Mononuclear cell (primary cell): ENCODE results near the gene PIM1. TPM values are rescaled to one million over a fixed set of nuclear protein-coding genes. Genes with fewer than 3 reads are reported as not detected.

ENCODE experiments used
- H3K27me3 ChIP-seq: 2 replicates; pipeline ENCODE4 v1.6.0; 2011; ENCODE audit warnings: low read length, control low read depth; ENCODE audit not compliant: insufficient read depth
- H3K4me1 ChIP-seq: 2 replicates; pipeline ENCODE4 v1.5.1; 2011; ENCODE audit warnings: mild to moderate bottlenecking, low read length, control low read depth; ENCODE audit not compliant: insufficient read depth
- H3K4me3 ChIP-seq: 2 replicates; pipeline ENCODE4 v1.5.1; 2011; ENCODE audit warnings: mild to moderate bottlenecking, low read length, moderate library complexity
- H3K9me3 ChIP-seq: 2 replicates; pipeline ENCODE4 v1.5.1; 2011; ENCODE audit warnings: low read depth, mild to moderate bottlenecking, control low read depth, low read length
- total RNA-seq: library from RNA; depleted of rRNA; stranded (reverse); fragments of >200 nt; gene quantifications from one replicate; pipeline ENCODE4 v1.2.3, GENCODE V29; 2012

PIM1 gene
- total RNA-seq, 1 donor, result 107 TPM

DNA sequence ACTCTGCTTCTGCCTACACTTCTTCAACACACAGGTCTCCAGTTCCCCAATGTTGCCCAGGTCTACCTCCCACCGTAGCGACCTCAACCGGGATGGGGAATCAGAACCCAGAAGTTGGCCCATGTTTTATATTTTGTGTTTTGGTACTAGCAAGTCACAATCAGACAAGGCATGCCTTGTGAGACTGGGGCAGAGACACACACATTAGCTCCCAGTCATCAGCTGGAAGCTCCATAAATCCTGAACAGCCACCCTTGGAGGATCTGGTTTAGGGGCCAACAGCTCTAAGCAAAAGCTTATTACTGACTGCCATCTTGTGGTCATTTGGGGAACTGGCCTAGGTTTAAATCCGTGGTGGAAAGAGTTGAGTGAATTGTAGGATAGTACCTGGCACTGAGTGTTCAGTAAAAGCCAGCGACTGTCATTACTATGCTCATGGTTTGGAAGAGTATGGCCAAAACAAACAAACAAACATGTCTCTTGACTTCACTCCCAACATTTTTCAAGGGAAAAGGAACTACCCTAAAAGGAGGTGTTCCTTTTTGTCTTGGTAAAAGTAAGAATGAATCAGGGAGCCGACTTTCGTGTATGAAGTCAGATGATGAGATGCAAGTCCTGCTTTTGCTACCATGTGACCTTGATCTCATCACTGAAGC, 40.5 kb downstream of the PIM1 start:
- no peaks in the 10 kb centered on the region for H3K27me3 ChIP-seq

DNA sequence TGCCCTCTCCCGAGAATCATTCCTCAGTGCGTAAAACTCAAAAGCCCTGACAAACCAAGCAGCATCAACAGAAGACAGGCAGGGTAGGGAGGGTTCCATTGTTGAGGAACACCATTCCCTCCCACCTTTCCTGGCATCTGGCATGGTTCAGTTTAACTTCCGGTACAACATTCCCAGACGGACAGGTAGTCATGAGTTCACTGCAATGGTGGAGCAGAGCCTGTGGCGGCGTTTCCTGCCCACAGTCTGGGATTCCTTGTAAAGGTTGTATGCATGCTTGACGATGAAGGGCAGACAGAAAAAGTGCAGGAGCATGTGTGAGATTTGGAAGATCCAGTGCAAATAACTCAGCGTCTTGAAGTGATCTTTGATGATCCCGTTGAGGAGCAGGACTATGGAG, 42.3 kb downstream of the PIM1 start:
- peaks cover 32% of the 10 kb centered on the region for H3K4me1 ChIP-seq
- H3K4me3 ChIP-seq, result no peak overlapping the region
- H3K27me3 ChIP-seq, result no peaks in the 10 kb centered on the region
- no peaks in the 10 kb centered on the region for H3K9me3 ChIP-seq

More for the DNA sequence above, 40.5 kb downstream of the PIM1 start:
- Histone ChIP-seq H3K9me3 (no peaks in the 10 kb centered on the region), H3K4me1 (peaks cover 47% of the 10 kb centered on the region), H3K4me3 (no peak overlapping the region)

DNA sequence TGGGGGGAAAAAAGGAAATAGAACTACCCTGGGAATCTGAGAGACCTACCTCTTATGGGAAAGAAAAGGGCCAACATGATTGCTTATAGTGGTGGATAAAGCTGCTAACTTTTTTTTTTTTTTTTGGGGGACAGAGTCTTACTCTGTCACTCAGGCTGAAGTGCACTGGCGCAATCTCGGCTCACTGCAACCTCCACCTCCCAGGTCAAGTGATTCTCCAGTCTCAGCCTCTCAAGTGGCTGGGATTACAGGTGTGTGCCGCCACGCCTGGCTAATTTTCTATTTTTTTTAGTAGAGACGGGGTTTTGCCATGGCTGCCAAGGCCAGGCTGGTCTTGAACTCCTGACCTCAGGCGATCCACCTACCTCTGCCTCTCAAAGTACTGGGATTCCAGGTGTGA, 48.1 kb downstream of the PIM1 start:
- Histone ChIP-seq H3K4me3 (no peak overlapping the region), H3K27me3 (no peaks in the 10 kb centered on the region), H3K9me3 (no peaks in the 10 kb centered on the region), H3K4me1 (peaks cover 48% of the 10 kb centered on the region)

DNA sequence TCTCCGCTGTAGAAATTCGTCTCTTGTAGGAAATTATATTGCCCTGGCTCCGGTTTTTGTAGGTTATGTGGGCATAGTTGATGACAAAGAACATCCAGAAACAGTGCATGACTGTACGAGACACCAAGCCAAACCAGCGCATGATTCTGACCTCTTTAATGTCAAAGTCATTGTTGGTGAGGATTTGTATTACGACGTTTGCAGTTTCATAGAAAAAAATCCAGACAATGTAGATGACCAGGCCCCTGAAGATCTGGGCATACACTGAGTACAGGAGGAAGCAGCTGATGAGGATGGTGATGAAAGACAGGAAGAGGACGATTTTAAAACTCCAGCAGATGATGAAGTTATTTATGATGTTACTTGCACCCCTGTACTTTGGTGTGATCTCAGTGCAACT, 48.6 kb downstream of the PIM1 start:
- H3K4me1 ChIP-seq, result peaks cover 48% of the 10 kb centered on the region
- H3K4me3 ChIP-seq, result no peak overlapping the region
- no peaks in the 10 kb centered on the region for H3K27me3 ChIP-seq
- H3K9me3 ChIP-seq, result no peaks in the 10 kb centered on the region

DNA sequence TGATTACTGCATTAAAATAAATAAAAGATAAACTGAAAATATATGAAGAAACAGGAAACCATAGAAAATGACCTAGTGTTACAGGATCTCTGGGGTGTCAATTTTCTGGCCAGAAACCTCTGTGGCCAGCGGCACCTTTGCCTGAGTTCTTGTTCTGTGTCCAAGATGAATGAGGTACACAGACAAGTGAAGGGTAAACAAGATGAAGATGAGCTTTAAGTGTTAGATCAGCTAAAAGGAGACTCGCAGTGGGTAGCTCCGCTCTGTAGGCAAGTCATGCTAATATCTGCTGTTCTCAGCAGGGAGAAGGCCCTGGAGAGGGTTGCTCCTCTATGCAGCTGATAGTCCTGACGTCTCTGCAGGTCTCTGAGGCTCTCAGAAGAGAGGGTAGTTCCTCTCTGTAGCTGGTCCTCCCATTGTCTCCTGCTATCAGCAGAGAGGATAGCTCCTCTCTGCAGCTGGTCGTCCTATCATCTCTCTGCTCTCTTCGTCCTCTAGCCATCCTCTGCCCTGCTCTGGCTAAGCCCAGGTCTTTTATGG, 51.7 kb downstream of the PIM1 start:
- Histone ChIP-seq H3K9me3 (no peaks in the 10 kb centered on the region), H3K4me1 (peaks cover 48% of the 10 kb centered on the region), H3K27me3 (no peaks in the 10 kb centered on the region), H3K4me3 (peak overlapping the region; percentile 58)

DNA sequence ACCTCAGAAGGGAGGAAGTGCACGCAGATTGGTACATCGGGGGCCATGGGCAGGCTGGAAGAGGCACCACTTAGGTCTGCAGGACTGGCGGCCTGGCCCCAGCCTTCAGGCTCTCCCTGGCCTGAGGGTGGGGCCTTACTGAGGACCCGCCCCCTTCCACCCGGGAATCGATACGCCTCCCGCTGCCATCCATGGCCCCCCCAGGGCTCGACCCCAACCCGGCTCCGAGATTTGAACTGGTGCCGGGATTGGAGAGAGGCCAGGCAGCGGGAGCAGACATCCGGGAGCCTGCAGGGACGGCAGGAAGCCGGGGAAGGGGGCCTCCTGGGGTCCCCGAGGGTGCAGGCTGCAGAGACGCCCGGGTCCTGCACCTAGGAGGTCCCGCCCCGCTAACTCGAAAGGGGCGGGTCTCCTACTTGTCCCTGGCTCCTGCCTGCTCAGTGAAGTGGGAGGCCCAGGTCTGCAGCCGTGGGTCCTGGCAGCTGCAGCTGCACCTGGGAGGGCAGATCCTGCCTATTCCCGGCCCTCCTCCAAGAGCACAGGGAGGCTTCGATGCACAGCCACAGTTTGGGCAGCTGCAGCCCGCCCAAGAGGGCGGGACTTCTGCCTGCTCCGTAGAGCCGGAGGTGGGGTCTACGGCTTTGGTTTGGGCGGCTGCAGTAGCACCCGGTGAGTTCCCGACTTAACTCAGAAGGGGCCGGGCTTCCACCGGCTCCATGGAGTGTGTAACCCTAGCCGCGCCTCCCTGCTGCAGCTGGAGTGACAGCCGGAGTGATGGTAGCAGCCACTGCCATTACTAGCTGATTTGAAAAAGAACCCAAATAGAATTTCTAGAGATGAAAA, 52.4 kb downstream of the PIM1 start:
- H3K27me3 ChIP-seq, result no peaks in the 10 kb centered on the region
- H3K9me3 ChIP-seq, result no peaks in the 10 kb centered on the region
- H3K4me3 ChIP-seq, result peak overlapping the region; percentile 58
- peaks cover 48% of the 10 kb centered on the region for H3K4me1 ChIP-seq

DNA sequence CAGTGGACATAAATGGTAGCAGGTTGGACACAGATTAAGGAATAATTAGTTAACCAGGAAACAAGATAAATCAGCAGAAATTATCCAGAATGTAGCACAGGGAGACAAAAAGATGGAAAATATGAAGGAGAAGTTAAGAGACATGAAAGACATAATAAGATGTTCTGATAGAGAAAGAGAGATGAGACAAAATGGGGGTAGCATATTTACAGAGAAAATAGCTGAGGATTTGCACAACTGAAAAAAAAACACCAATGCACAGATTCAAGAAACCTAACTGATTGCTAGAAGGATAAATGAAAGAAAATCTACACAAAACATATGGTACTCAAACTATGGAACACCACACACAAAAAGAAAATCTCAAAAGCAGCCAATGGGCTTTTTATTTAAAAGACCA, 53.0 kb downstream of the PIM1 start:
- Histone ChIP-seq H3K4me3 (peak overlapping the region; percentile 58), H3K9me3 (no peaks in the 10 kb centered on the region), H3K4me1 (peaks cover 47% of the 10 kb centered on the region), H3K27me3 (no peaks in the 10 kb centered on the region)

Other genes with a start within 250 kb of the PIM1 start
- 3.6 TPM for gene PI16, start 215.4 kb upstream of the PIM1 start, total RNA-seq
- 176 TPM for gene MTCH1, start 184.0 kb upstream of the PIM1 start, total RNA-seq
- gene FGD2, start 164.5 kb upstream of the PIM1 start, total RNA-seq, result 41.7 TPM
- gene TBC1D22B, start 87.6 kb downstream of the PIM1 start, total RNA-seq, result 5.9 TPM
- 1.6 TPM for gene TMEM217, start 88.0 kb downstream of the PIM1 start, total RNA-seq
- 8.8 TPM for gene RNF8, start 183.8 kb downstream of the PIM1 start, total RNA-seq